ENCODE results near the gene AP3S2. TPM values are rescaled to one million over a fixed set of nuclear protein-coding genes. Genes with fewer than 3 reads are reported as not detected.
"Not testable (repeated sequence)": the region's sequence is repeated elsewhere in the genome, so short reads cannot be mapped to it uniquely, and the experiment has no call there.

AP3S2 gene
- total and polyA plus RNA-seq, 10 donors = 5.4 to 54.9 (median 33.8) TPM

- no peaks in the 10 kb centered on the region for H3K27me3 ChIP-seq (replicated peaks in 1 of 7)
- no peaks in the 10 kb centered on the region for H3K9me3 ChIP-seq
- no peak overlapping the region for H3K4me3 ChIP-seq
- peaks cover 14 to 49% (median 24%) of the 10 kb centered on the region in 6 donors for H3K4me1 ChIP-seq
- WGBS, 5 donors = 74 to 86% (median 85%) methylated on average over 4 of the region's 4 CpGs
- peaks cover 3 to 64% (median 50%) of the 10 kb centered on the region in 6 donors for H3K36me3 ChIP-seq
- H3K27ac ChIP-seq = no peak overlapping the region
- intact Hi-C loops (cut with DNase I; ENCODE audit: low total_unique reads) = no loop called here
- peak in 1 of 11 experiments; percentile 24 for TF ChIP-seq CTCF (IDR thresholded peaks at IDR 0.05 in 8 of 11, conservative IDR thresholded peaks at IDR 0.05 in 3 of 11)
- no peak for TF ChIP-seq POLR2A (IDR thresholded peaks at IDR 0.05)
- TF ChIP-seq POLR2AphosphoS5 (IDR thresholded peaks at IDR 0.05) = no peak
- DNase-seq = no peak
Measured at GRCh38 chr15:89888214-89888804, 5.5 kb downstream of the AP3S2 start.

DNA sequence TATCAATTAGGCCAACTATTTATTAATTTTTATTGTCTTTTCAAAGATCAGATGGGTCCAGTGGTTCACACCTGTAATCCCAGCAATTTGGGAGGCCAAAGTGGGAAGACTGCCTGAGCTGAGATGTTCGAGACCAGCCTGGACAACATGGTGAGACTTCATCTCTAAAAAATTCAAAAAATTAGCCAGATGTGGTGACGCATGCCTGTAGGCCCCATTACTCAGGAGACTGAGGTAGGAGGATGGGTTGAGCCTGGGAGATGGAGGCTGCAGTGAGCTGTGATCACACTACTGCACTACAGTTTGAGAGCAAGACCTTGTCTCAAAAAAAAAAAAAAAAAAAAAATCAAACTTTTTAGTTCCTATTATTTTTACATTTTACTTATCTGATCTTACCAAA, 8.2 kb downstream of the AP3S2 start:
- TF ChIP-seq POLR2A (IDR thresholded peaks at IDR 0.05) (no peak), CTCF (IDR thresholded peaks at IDR 0.05 in 8 of 11, conservative IDR thresholded peaks at IDR 0.05 in 3 of 11) (no peak)
- no peak overlapping the region for H3K4me3 ChIP-seq
- no peaks in the 10 kb centered on the region for H3K9me3 ChIP-seq
- H3K27ac ChIP-seq = peak overlapping the region in 1 of 8 donors; percentile 81
- peaks cover 0 to 22% (median under 1%) of the 10 kb centered on the region in 6 donors for H3K4me1 ChIP-seq
- 95 to 98% (median 98%) methylated on average over 2 of the region's 2 CpGs for WGBS, 5 donors
- DNase-seq = no peak
- H3K36me3 ChIP-seq = peaks cover 3 to 91% (median 63%) of the 10 kb centered on the region in 6 donors
- intact Hi-C loops (cut with DNase I; ENCODE audit: low total_unique reads) = no loop called here
- H3K27me3 ChIP-seq (replicated peaks in 1 of 7) = no peaks in the 10 kb centered on the region

DNA sequence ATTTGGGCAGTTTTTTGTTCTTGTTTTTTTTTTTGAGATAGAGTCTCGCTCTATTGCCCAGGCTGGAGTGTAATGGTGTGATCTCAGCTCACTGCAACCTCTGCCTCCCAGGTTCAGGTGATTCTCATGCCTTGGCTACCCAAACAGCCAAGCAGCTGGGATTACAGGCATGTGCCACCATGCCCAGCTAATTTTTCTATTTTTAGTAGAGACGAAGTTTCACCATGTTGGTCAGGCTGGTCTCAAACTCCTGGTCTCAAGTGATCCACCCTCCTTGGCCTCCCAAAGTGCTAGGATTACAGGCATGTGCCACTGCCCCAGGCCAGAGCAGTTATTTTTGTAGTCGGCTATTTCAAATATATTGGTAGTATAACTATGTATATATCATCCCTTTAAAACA, 8.6 kb downstream of the AP3S2 start:
- Histone ChIP-seq H3K27ac (peak overlapping the region in 2 of 8 donors; percentile 76 to 81), H3K36me3 (peaks cover 3 to 96% (median 65%) of the 10 kb centered on the region in 6 donors), H3K4me1 (peaks cover 0 to 18% (median 0%) of the 10 kb centered on the region in 6 donors)
- H3K9me3 ChIP-seq; H3K27me3 ChIP-seq (replicated peaks in 1 of 7); DNase-seq; intact Hi-C loops (cut with DNase I; ENCODE audit: low total_unique reads); H3K4me3 ChIP-seq: not testable (repeated sequence)
- WGBS, 5 donors = 62 to 88% (median 65%) methylated on average over 3 of the region's 3 CpGs

- 93 to 100% (median 94%) methylated on average over 1 of the region's 1 CpG for WGBS, 5 donors
- intact Hi-C loops (cut with DNase I; ENCODE audit: low total_unique reads) = no loop called here
- DNase-seq = no peak
- Histone ChIP-seq H3K4me1 (peaks cover 0 to 9% (median 2%) of the 10 kb centered on the region in 6 donors), H3K36me3 (peaks cover 2 to 100% (median 63%) of the 10 kb centered on the region in 6 donors), H3K27ac (peak overlapping the region in 1 of 8 donors; percentile 76), H3K9me3 (no peaks in the 10 kb centered on the region), H3K27me3 (replicated peaks in 1 of 7) (no peaks in the 10 kb centered on the region), H3K4me3 (no peak overlapping the region)
- TF ChIP-seq POLR2AphosphoS5 (IDR thresholded peaks at IDR 0.05) = no peak
- TF ChIP-seq CTCF (IDR thresholded peaks at IDR 0.05 in 8 of 11, conservative IDR thresholded peaks at IDR 0.05 in 3 of 11) = no peak
- TF ChIP-seq POLR2A (IDR thresholded peaks at IDR 0.05) = no peak
Measured at GRCh38 chr15:89883518-89883917, 10.3 kb downstream of the AP3S2 start.

All from spleen (tissue), 11 donors.